Suprapubic skin (tissue), 4 donors: ENCODE results near the gene STK17B. TPM values are rescaled to one million over a fixed set of nuclear protein-coding genes. Genes with fewer than 3 reads are reported as not detected.

Source experiments
- DNase-seq, 2 donors: peaks; one replicate each; pipeline ENCODE4 v3.0.0-alpha.2; 2019; ENCODE audit warnings: low spot score in 2 of 2
- H3K27ac ChIP-seq: fragments of 200-600 bp; sonication (generic); one replicate; pipeline ENCODE4 v1.5.1; 2019
- H3K27me3 ChIP-seq: fragments of 200-600 bp; sonication (generic); one replicate; pipeline ENCODE4 v1.5.1; 2019
- H3K36me3 ChIP-seq: fragments of 200-600 bp; sonication (generic); one replicate; pipeline ENCODE4 v1.5.1; 2019
- H3K4me1 ChIP-seq: fragments of 200-600 bp; sonication (generic); one replicate; pipeline ENCODE4 v1.5.1; 2019
- H3K4me3 ChIP-seq: fragments of 200-600 bp; sonication (generic); one replicate; pipeline ENCODE4 v1.5.1; 2019; ENCODE audit warnings: mild to moderate bottlenecking
- H3K9me3 ChIP-seq: fragments of 200-600 bp; sonication (generic); one replicate; pipeline ENCODE4 v1.5.1; 2019
- EP300 ChIP-seq: sonication (generic); formaldehyde crosslinking; IDR thresholded peaks from one replicate; pipeline ENCODE4 v1.6.1; 2017; ENCODE audit warnings: antibody characterized with exemption
- POLR2A ChIP-seq, 2 donors: fragments of 450-650 bp; IDR thresholded peaks; one replicate each; pipeline ENCODE4 v1.6.1; 2017; ENCODE audit warnings: antibody characterized with exemption in 2 of 2, mild to moderate bottlenecking in 2 of 2, moderate library complexity in 2 of 2
- POLR2AphosphoS5 ChIP-seq, 3 donors: sonication (generic); formaldehyde crosslinking; IDR thresholded peaks; one replicate each; pipeline ENCODE4 v1.6.1; 2017; ENCODE audit warnings: antibody characterized with exemption in 3 of 3
- WGBS: methylation state at CpG from one replicate; pipeline ENCODE4 v1.1.5; 2018; 5-methylcytosine and 5-hydroxymethylcytosine counted together
- total RNA-seq, 4 donors: library from RNA; depleted of rRNA; stranded (reverse); fragments of >200 nt; gene quantifications; one replicate each; pipeline ENCODE4 v1.1.0, GENCODE V29; 2016
- TF ChIP-seq, protein P1 (sequence below), 2 donors: fragments of 200-600 bp in 1 of 2; fragments of 450-650 bp in 1 of 2; sonication (generic) in 1 of 2; IDR thresholded peaks; one replicate each; pipeline ENCODE4 v1.5.1; 2016 to 2019; ENCODE audit warnings: antibody characterized with exemption in 2 of 2, mild to moderate bottlenecking in 1 of 2, moderate library complexity in 1 of 2

Gene STK17B
- total RNA-seq, 4 donors from 2014 or later, result 23.2 to 47.2 (median 37.6) TPM

DNA sequence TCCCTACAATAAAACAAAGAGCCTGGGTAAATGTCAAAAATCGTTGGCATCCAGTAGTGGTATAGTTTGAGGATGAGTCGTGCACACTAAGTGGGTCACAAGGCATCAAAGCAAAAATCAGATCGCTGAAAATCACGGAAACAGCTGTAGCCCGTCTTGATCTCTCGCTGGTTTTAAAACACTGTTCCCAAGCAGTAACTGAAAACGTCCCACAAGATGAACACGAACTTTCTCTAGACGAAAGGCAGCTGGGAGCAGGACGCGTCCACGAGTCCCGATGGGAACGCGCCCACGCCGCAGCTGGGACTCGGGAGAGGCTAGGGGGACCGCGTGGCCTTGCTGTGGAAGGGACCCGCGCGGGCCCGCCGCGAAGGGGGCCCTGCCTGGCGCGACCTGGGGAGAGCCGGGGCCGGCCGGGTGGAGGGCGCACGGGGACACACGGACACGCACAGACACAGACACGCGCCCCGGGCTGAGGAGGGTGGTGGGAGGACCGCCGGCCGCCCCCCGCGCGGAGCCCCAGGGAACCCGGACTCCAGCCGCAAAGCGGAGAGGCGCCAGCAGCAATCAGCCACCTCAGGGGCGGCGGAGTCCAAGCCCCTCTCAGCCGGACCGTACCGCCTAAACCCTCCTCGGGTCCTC lies 651 bp downstream of the STK17B start:
- under 1% methylated on average over 27 of the region's 54 CpGs for WGBS
- H3K4me1 ChIP-seq, result peaks cover 19% of the 10 kb centered on the region
- H3K9me3 ChIP-seq, result no peaks in the 10 kb centered on the region
- peak overlapping the region; percentile 97 for H3K27ac ChIP-seq
- H3K4me3 ChIP-seq, result peak overlapping the region; percentile 96
- H3K36me3 ChIP-seq, result no peaks in the 10 kb centered on the region
- peak in 1 of 2 donors; percentile 69 for DNase-seq
- TF ChIP-seq, protein P1, sequence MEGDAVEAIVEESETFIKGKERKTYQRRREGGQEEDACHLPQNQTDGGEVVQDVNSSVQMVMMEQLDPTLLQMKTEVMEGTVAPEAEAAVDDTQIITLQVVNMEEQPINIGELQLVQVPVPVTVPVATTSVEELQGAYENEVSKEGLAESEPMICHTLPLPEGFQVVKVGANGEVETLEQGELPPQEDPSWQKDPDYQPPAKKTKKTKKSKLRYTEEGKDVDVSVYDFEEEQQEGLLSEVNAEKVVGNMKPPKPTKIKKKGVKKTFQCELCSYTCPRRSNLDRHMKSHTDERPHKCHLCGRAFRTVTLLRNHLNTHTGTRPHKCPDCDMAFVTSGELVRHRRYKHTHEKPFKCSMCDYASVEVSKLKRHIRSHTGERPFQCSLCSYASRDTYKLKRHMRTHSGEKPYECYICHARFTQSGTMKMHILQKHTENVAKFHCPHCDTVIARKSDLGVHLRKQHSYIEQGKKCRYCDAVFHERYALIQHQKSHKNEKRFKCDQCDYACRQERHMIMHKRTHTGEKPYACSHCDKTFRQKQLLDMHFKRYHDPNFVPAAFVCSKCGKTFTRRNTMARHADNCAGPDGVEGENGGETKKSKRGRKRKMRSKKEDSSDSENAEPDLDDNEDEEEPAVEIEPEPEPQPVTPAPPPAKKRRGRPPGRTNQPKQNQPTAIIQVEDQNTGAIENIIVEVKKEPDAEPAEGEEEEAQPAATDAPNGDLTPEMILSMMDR (IDR thresholded peaks at IDR 0.05), result no peak
- TF ChIP-seq POLR2AphosphoS5 (IDR thresholded peaks at IDR 0.05), result peak in 1 of 3 donors; percentile 5
- no peak for TF ChIP-seq EP300
- H3K27me3 ChIP-seq, result no peaks in the 10 kb centered on the region

- no peaks in the 10 kb centered on the region for H3K27me3 ChIP-seq
- no peaks in the 10 kb centered on the region for H3K9me3 ChIP-seq
- no peak for DNase-seq
- no peaks in the 10 kb centered on the region for H3K36me3 ChIP-seq
- 1% methylated on average over 13 of the region's 13 CpGs for WGBS
- peaks cover 19% of the 10 kb centered on the region for H3K4me1 ChIP-seq
- peak overlapping the region; percentile 96 for H3K4me3 ChIP-seq
- peak in 1 of 3 donors; percentile 6 for TF ChIP-seq POLR2AphosphoS5 (IDR thresholded peaks at IDR 0.05)
- no peak for TF ChIP-seq EP300
- peak overlapping the region; percentile 97 for H3K27ac ChIP-seq
Observed at GRCh38 chr2:196170213-196170605, 1.2 kb downstream of the STK17B start.

GRCh38 chr2:196169516-196169915 lies 1.9 kb downstream of the STK17B start:
- Histone ChIP-seq H3K4me3 (peak overlapping the region; percentile 96), H3K9me3 (no peaks in the 10 kb centered on the region), H3K27ac (peak overlapping the region; percentile 97), H3K27me3 (no peaks in the 10 kb centered on the region), H3K36me3 (no peaks in the 10 kb centered on the region), H3K4me1 (peaks cover 19% of the 10 kb centered on the region)
- TF ChIP-seq POLR2A (IDR thresholded peaks at IDR 0.05) (no peak), POLR2AphosphoS5 (IDR thresholded peaks at IDR 0.05) (no peak), EP300 (no peak)
- TF ChIP-seq, protein P1 (IDR thresholded peaks at IDR 0.05), result no peak
- DNase-seq, result no peak
- 50% methylated on average over 5 of the region's 5 CpGs for WGBS

DNA sequence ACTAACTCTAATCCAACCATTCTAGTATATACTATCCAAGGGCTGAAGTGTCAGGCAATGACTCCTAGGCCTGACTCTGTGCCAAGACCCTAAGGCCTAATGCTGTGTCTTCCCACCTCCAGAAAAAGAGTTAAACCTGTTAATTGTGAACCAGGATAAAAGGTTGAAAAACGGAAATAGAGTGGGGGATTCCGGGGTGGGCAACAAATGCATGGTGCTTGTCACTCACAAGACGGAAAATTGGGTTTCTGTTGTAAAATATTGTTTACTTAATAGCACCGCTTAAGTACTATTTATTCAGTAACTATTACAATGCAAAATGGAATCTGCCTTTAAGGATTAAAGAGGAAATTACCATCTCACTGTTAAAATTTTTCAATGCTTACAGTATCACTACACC lies 3.2 kb downstream of the STK17B start:
- no peaks in the 10 kb centered on the region for H3K36me3 ChIP-seq
- no peak overlapping the region for H3K27ac ChIP-seq
- WGBS, result 56% methylated on average over 4 of the region's 4 CpGs
- H3K9me3 ChIP-seq, result no peaks in the 10 kb centered on the region
- TF ChIP-seq POLR2A (IDR thresholded peaks at IDR 0.05) (no peak), EP300 (no peak), POLR2AphosphoS5 (IDR thresholded peaks at IDR 0.05) (no peak)
- TF ChIP-seq, protein P1 (IDR thresholded peaks at IDR 0.05), result no peak
- no peak for DNase-seq
- H3K4me1 ChIP-seq, result peaks cover 19% of the 10 kb centered on the region
- H3K27me3 ChIP-seq, result no peaks in the 10 kb centered on the region
- H3K4me3 ChIP-seq, result peak overlapping the region; percentile 96

GRCh38 chr2:196167666-196168065 lies 3.7 kb downstream of the STK17B start:
- Histone ChIP-seq H3K36me3 (peaks cover 4% of the 10 kb centered on the region), H3K27ac (no peak overlapping the region)
- TF ChIP-seq POLR2AphosphoS5 (IDR thresholded peaks at IDR 0.05) (no peak), POLR2A (IDR thresholded peaks at IDR 0.05) (no peak), EP300 (no peak)
- TF ChIP-seq, protein P1 (IDR thresholded peaks at IDR 0.05), result no peak

More at GRCh38 chr2:196167666-196168065, 3.7 kb downstream of the STK17B start:
- Histone ChIP-seq H3K4me1 (peaks cover 19% of the 10 kb centered on the region), H3K27me3 (no peaks in the 10 kb centered on the region), H3K9me3 (no peaks in the 10 kb centered on the region), H3K4me3 (peak overlapping the region; percentile 96)
- no peak for DNase-seq
- 60% methylated on average over 2 of the region's 2 CpGs for WGBS
